Measurements from ENCODE around the gene TASP1.

GRCh38 chr20:13625304-13625979, 13.3 kb downstream of the TASP1 start:
- no peak for TF ChIP-seq YY1 (IDR thresholded peaks at IDR 0.05)
- no peak for TF ChIP-seq JUND (IDR thresholded peaks at IDR 0.05)
- TF ChIP-seq SP1 (IDR thresholded peaks at IDR 0.05) = no peak
